Natural killer cell treated with Interleukin-12 subunit alpha and Interleukin-12 subunit beta and Interleukin-15 and Interleukin-18, amount 100 ng/mL, for 72 hours (primary cell): ENCODE results near the gene RTL1. TPM values are rescaled to one million over a fixed set of nuclear protein-coding genes. Genes with fewer than 3 reads are reported as not detected.
A peak's percentile ranks its signal among the peaks of the same experiment; 100 is the strongest.

Experiments used
- ATAC-seq, 2 donors: fragments of 150-1000 bp; cut with Tn5 transposase in 1 of 2; sonication (Bioruptor Pico), chemical (Tn5 transposase) in 1 of 2; 2 replicates each; pipeline ENCODE4 v1.10.0; 2021
- DNase-seq: peaks from one replicate; pipeline ENCODE4 v3.0.0; 2022; ENCODE audit warnings: low spot score
- H3K27ac Mint-ChIP-seq, 2 donors: 1 replicate in 1 of 2; 2 replicates in 1 of 2; pipeline ENCODE4 v1.8.0; 2022; ENCODE audit warnings: mixed read lengths in 2 of 2, mild to moderate bottlenecking in 1 of 2, moderate library complexity in 1 of 2
- H3K27me3 Mint-ChIP-seq, 2 donors: 1 replicate in 1 of 2; 2 replicates in 1 of 2; pipeline ENCODE4 v1.8.0; 2022; ENCODE audit warnings: mixed read lengths in 2 of 2
- H3K36me3 Mint-ChIP-seq: one replicate; pipeline ENCODE4 v1.8.0; 2022; ENCODE audit warnings: mixed read lengths
- H3K4me1 Mint-ChIP-seq, 2 donors: 1 replicate in 1 of 2; 2 replicates in 1 of 2; pipeline ENCODE4 v1.8.0; 2022; ENCODE audit warnings: low read depth in 2 of 2, mixed read lengths in 2 of 2, mild to moderate bottlenecking in 1 of 2
- H3K4me3 Mint-ChIP-seq: one replicate; pipeline ENCODE4 v1.8.0; 2022; ENCODE audit warnings: mixed read lengths
- H3K9me3 Mint-ChIP-seq: 2 replicates; pipeline ENCODE4 v1.8.0; 2022; ENCODE audit warnings: mixed read lengths
- total RNA-seq, 2 donors: library from RNA; stranded (reverse); gene quantifications; one replicate each; pipeline ENCODE4 v1.2.3, GENCODE V29; 2022

The RTL1 gene
- total RNA-seq, 2 donors from 2014 or later, result not detected

DNA sequence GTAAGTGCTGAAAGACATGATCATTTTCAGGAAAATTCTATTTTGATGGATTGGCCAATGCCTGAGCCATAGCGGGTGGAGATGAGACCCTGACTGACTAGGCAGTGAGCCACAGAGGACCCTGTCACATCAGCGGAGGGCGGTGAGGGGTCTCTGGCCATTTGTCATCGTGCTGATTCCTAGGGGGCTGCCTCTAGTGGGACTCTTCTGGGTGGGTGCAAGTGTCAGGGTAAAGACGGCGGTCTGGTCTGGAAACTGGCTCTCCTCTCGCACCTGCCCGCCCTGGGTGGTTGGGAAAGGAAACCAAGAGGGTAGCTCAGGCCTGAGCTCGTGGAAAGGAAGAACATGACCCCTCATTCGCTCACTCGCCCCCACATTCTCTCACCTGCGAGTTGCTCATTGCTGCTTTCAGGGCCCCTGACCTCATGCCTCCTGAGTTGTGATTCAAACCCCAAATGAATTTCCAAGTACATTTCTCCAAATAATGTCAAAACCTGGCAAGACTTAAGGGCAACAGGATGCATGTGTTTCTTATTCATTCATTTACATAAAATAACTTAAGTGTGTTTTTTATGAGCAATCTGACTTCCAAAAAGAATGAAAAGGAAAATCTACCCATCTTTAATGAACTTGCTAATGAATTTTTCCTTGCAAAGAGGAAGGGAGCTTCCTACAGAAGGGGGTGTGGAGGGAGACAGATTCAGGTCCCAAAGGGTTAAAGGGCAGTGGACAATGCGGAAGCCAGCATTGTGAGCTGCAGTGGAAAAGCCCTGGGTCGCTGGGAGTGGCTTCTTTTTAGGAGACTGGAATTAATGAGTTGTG is 64.8 kb downstream of the RTL1 start:
- H3K27ac Mint-ChIP-seq, result no peak overlapping the region
- H3K4me1 Mint-ChIP-seq, result no peaks in the 10 kb centered on the region
- ATAC-seq, result no peak
- no peak for DNase-seq
- H3K9me3 Mint-ChIP-seq, result no peaks in the 10 kb centered on the region
- H3K27me3 Mint-ChIP-seq, result no peaks in the 10 kb centered on the region
- H3K36me3 Mint-ChIP-seq, result no peaks in the 10 kb centered on the region
- H3K4me3 Mint-ChIP-seq, result no peak overlapping the region

DNA sequence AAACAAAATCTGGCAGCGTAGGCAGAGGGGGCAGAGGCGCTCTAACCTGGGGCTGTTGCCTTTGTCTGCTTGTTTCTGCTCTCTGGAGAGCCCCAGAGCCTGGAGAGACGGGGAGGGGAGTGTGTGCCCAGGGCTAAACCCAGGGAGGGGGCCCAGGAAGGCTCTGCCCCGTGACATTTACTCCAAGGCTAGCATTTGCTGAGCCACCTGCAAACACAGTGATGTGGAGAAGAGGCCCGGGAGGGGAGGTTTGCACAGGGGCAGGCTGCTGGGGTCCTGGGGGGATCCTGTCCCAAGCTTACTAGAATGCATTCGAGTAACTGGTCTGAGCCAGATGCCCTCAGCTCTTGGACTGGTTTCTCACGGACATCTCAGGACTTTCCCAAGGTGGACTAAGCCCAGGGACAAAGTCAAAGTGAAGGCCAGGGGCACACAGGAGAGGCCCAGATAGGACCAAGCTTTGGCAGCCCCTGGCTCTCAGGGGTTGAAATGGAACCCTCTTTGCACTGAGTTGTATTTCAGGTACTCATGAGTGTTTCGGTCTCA is 65.6 kb downstream of the RTL1 start:
- ATAC-seq, result no peak
- Mint-ChIP-seq H3K4me3 (no peak overlapping the region), H3K9me3 (no peaks in the 10 kb centered on the region), H3K4me1 (no peaks in the 10 kb centered on the region), H3K27me3 (no peaks in the 10 kb centered on the region), H3K36me3 (no peaks in the 10 kb centered on the region), H3K27ac (no peak overlapping the region)
- no peak for DNase-seq

DNA sequence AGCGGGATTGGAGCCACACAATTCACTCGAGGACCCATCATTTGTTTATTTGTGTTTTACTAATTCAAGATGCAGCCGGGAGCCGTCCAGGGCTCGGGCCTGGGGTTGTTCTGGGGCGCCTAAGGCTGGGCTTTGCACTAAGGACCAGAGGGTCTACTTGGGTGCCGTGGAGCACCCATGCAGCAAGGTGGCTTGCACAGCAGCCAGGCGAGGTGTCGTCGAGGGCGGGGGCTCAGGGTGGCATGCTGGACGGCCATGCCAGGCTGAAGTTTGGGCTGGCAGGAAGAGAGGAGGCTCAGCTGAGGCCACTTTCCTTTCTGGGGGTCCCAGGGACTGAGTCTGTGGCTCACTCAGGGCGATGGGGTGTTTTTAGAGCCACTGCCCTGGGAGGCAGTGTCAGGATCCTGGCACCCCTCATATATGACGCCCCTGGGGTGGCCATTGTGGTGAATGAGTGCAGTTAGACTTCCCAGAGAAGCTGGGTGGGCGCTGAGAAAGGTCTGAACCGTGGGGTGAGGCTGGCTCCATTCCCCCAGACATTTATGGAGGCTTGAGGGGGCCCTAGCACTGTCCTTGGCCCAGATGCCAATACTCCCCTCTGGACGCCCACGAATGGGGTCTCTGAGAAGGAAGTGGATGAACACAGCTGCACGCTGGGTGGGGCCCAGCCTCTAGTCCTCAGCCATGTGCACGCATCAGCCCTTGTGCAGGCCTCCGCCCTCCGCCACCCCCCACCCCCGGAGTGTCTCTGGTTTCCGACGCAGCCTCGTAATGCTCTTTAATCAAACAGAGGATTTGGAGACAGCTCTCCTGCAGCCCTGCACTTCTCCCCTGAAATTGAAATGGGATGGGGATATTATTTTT is 66.3 kb downstream of the RTL1 start:
- DNase-seq (no peak), ATAC-seq (no peak)
- H3K9me3 Mint-ChIP-seq, result no peaks in the 10 kb centered on the region
- H3K27me3 Mint-ChIP-seq, result no peaks in the 10 kb centered on the region
- no peaks in the 10 kb centered on the region for H3K4me1 Mint-ChIP-seq
- no peak overlapping the region for H3K27ac Mint-ChIP-seq
- no peak overlapping the region for H3K4me3 Mint-ChIP-seq
- no peaks in the 10 kb centered on the region for H3K36me3 Mint-ChIP-seq

DNA sequence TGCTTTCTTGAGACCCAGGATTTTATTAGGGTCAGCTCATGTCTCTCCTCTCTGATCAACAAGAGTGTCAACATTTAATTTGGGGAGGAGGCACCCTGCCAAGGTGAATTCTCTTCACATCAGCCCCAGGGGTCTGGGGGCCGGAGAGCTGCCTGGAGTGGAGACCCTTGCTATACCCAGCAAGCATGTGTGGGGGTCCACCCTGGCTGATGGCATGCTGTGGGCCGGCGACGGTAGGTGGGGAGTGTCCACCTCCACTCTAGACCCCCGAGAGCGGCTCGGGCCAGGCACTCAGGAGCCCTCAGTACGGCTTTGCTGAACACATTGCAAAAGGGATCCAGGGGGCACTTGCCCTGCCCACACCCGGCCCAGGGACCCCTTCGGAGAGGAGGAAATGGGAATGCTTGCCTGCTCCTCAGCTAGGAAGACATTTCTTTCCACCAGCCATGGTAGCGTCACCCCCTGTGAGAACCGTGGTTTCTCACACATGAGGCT is 67.2 kb downstream of the RTL1 start:
- no peaks in the 10 kb centered on the region for H3K4me1 Mint-ChIP-seq
- no peaks in the 10 kb centered on the region for H3K9me3 Mint-ChIP-seq
- no peak overlapping the region for H3K27ac Mint-ChIP-seq
- ATAC-seq, result no peak
- no peak overlapping the region for H3K4me3 Mint-ChIP-seq
- no peaks in the 10 kb centered on the region for H3K36me3 Mint-ChIP-seq
- peaks cover 5 to 7% of the 10 kb centered on the region in 2 donors for H3K27me3 Mint-ChIP-seq
- no peak for DNase-seq

DNA sequence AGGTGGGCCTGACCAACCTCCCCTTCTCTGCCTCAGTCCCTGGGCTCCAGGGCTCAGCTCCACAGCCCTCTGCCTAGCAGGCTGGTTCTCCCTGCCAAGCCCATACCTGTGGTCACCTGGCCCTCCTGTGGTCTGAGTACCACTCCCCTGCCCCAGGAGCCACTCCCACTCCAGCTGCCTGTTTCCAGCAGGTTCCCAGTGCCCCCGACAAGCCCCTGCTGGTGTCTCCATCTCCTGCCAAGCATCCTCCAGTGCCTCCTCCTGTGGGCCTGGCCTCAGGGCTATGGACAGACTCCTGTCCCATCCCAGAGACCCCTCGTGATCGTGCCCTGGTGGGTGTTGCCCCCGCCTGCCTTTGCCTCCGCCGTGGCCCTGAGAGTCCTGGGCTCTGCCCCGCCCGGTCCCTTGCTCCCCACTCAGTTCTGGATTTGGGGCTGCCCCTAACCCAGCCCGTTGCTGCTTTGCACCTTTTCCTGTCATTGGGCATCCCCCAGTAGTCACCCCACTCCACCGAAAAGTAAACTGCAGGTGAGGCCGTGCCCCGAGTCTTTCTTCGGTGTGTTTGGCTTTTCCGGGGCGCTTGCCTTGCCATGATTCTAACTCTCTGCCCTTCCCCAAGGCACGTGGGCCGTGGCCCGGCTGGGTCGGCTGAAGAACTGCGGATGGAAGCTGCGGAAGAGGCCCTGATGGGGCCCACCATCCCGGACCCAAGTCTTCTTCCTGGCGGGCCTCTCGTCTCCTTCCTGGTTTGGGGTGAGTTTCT is 67.8 kb downstream of the RTL1 start:
- Mint-ChIP-seq H3K4me3 (no peak overlapping the region), H3K27me3 (peaks cover 7 to 11% of the 10 kb centered on the region in 2 donors), H3K36me3 (no peaks in the 10 kb centered on the region), H3K27ac (no peak overlapping the region), H3K4me1 (no peaks in the 10 kb centered on the region), H3K9me3 (no peaks in the 10 kb centered on the region)
- no peak for ATAC-seq
- no peak for DNase-seq

DNA sequence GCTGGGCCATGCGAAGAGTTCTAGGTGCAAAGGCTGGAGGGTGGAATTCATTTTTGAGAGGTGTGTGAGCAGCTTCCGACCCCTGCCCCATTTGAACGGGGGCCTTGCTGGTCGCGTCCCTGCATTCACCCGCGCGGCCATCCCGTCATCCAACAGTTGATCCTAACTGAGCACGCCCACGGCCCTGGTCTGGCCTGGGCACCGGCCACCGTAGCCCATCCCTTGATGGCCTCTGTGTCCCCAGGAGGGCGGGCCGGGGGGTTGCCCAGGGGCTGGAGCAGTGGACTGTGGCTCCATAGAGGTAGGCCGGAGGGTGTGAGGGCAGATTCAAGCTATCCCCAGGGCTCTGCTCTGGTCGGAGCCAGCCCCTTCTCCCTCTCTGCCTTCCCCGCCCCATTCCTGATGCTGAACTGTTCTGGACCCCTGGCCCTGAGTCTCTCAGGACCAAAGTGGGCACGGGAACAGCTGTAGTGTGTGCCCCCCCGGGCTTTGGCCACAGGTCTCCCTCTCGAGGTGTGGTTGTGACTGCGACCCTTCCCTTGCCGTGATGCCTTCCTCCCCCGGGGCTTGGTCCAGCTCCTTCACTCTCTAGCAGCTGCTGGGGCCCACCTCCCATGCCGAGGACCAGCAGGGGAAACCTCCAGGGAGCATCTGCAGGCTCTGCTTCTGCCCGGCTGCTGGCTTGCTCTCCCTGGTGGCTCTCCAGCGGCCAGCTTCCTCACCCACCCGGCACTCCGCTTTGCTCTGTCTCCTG is 68.6 kb downstream of the RTL1 start:
- peaks cover 7 to 12% of the 10 kb centered on the region in 2 donors for H3K27me3 Mint-ChIP-seq
- no peak overlapping the region for H3K4me3 Mint-ChIP-seq
- no peak overlapping the region for H3K27ac Mint-ChIP-seq
- no peaks in the 10 kb centered on the region for H3K9me3 Mint-ChIP-seq
- DNase-seq, result no peak
- ATAC-seq, result peak in 1 of 2 donors; percentile 43
- no peaks in the 10 kb centered on the region for H3K4me1 Mint-ChIP-seq
- H3K36me3 Mint-ChIP-seq, result no peaks in the 10 kb centered on the region

DNA sequence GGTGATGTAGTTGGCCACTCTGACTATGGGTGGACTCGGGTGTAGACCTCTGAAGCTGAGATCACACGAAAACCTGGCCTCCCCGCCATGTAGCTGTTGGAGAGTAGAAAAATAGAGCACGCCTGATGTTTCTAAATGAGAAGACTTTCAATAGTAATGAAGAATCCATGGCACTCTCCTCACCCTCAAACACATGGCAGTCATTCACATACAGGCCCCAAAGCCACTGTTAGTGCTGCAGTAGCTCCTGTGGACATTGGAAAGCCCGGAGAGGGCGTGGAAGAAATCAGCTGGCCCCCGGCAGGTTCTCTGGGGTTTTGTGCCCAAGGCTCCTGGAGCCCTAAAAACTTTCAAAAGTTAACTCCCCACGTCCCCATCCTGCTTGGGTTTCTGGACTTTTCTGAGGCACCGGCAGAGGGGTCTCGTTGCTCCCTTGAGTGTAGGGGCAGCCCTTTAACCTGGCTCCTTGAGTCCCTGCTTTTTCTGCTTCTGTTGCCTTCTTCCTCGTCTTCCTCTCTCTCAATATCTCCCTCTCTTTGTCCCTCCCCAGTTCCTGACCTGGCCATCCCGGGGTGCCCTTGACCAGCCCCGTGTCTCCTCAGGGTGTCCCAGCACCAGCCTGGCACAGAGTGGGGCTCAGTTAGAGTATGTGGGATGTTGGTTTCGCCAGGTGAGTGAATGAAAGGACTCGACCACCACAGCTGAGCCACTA is 69.3 kb downstream of the RTL1 start:
- DNase-seq, result no peak
- H3K4me1 Mint-ChIP-seq, result no peaks in the 10 kb centered on the region
- H3K27ac Mint-ChIP-seq, result no peak overlapping the region
- ATAC-seq, result no peak
- H3K9me3 Mint-ChIP-seq, result no peaks in the 10 kb centered on the region
- H3K27me3 Mint-ChIP-seq, result peaks cover 7 to 18% of the 10 kb centered on the region in 2 donors
- no peaks in the 10 kb centered on the region for H3K36me3 Mint-ChIP-seq
- no peak overlapping the region for H3K4me3 Mint-ChIP-seq

DNA sequence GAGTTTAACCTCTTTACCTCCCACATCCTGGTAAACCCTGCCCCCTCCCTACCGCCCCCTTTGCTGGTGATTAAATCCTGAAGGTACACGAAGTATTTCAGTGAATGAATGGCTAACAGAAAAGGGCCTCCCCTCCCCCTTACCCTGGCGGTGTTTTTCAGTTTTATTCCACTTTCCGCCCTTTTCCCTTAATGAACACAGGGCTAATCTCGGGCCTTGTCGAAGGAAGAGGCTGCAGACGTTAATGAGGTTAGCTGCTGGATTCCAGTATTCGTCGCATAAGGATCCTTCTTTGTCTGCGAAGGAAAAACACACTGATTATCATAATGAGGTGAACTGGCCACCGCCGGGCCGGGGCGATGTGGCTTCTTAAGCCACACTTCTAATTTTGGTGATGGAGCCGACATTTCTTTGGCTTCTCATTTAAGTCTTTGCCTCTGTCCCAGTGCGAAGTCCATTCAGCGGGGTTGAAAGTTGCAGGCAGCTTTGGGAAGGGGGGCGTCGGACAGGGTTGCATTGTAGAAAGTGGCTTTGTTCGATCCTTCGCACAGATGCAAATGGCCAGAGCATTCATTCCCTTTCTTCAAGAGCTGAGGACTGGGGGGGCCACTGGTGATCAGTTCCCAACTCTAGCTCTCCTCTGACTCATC is 71.1 kb downstream of the RTL1 start:
- peaks cover 12 to 27% of the 10 kb centered on the region in 2 donors for H3K27me3 Mint-ChIP-seq
- no peaks in the 10 kb centered on the region for H3K36me3 Mint-ChIP-seq
- no peaks in the 10 kb centered on the region for H3K9me3 Mint-ChIP-seq
- no peaks in the 10 kb centered on the region for H3K4me1 Mint-ChIP-seq
- no peak overlapping the region for H3K27ac Mint-ChIP-seq
- no peak for DNase-seq
- ATAC-seq, result no peak
- no peak overlapping the region for H3K4me3 Mint-ChIP-seq

DNA sequence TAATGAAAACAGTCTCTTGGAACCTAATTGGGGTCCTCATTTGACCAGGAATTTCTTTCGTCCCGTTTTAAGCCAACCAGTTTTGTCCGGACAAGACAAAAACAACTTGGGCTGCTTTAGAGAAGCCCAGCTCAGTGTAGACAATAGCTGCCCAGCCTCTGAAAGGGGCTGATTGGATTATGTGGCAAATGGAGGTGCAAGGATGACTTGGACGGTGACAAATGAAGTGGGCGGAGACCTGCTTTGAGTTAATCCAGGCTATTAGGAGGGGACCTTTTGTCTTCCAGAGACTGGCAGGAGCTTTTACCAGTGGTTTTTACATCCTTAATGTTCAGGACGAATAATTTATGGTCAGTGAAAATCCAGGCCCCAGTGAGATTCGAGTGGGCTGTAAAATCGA is 72.8 kb downstream of the RTL1 start:
- Mint-ChIP-seq H3K4me1 (no peaks in the 10 kb centered on the region), H3K27me3 (peaks cover 17 to 31% of the 10 kb centered on the region in 2 donors), H3K27ac (no peak overlapping the region), H3K9me3 (no peaks in the 10 kb centered on the region), H3K36me3 (no peaks in the 10 kb centered on the region), H3K4me3 (no peak overlapping the region)
- ATAC-seq (no peak), DNase-seq (no peak)
